Spleen (tissue), 7 donors: ENCODE data around the gene SESTD1.

ENCODE experiments used
- POLR2A ChIP-seq, 3 donors: fragments of 450-650 bp; IDR thresholded peaks; one replicate each; pipeline ENCODE4 v1.5.1; 2017; ENCODE audit warnings: antibody characterized with exemption in 3 of 3, mild to moderate bottlenecking in 1 of 3
- TF ChIP-seq, protein P1 (sequence below), 11 experiments: fragments of 200-600 bp in 7 of 11; fragments of 450-650 bp in 4 of 11; sonication (generic) in 4 of 11; IDR thresholded peaks in 8 of 11; conservative IDR thresholded peaks in 3 of 11; 1 replicate in 7 of 11; 2 replicates in 4 of 11; pipeline versions ENCODE4 v1.4.0 to v1.8.0; 2016 to 2021; ENCODE audit warnings: antibody characterized with exemption in 11 of 11, inconsistent platforms in 4 of 11, mild to moderate bottlenecking in 1 of 11
- donor health status: DM: no; HTN: no; CAD: no; lungs with moderate emphysema.
- donor health status: DM: no; HTN: no; CAD: no.
- donor health status: DM: no; HTN: no; CAD: no.

GRCh38 chr2:179264368-179265081 is at the start of gene SESTD1:
- TF ChIP-seq, protein P1, sequence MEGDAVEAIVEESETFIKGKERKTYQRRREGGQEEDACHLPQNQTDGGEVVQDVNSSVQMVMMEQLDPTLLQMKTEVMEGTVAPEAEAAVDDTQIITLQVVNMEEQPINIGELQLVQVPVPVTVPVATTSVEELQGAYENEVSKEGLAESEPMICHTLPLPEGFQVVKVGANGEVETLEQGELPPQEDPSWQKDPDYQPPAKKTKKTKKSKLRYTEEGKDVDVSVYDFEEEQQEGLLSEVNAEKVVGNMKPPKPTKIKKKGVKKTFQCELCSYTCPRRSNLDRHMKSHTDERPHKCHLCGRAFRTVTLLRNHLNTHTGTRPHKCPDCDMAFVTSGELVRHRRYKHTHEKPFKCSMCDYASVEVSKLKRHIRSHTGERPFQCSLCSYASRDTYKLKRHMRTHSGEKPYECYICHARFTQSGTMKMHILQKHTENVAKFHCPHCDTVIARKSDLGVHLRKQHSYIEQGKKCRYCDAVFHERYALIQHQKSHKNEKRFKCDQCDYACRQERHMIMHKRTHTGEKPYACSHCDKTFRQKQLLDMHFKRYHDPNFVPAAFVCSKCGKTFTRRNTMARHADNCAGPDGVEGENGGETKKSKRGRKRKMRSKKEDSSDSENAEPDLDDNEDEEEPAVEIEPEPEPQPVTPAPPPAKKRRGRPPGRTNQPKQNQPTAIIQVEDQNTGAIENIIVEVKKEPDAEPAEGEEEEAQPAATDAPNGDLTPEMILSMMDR (IDR thresholded peaks at IDR 0.05 in 8 of 11, conservative IDR thresholded peaks at IDR 0.05 in 3 of 11), result peak in 1 of 11 experiments; percentile 4
- peak in 1 of 3 donors; percentile 24 for TF ChIP-seq POLR2A (IDR thresholded peaks at IDR 0.05)
